ENCODE data around the gene TSPAN18.

The TSPAN18 gene

DNA sequence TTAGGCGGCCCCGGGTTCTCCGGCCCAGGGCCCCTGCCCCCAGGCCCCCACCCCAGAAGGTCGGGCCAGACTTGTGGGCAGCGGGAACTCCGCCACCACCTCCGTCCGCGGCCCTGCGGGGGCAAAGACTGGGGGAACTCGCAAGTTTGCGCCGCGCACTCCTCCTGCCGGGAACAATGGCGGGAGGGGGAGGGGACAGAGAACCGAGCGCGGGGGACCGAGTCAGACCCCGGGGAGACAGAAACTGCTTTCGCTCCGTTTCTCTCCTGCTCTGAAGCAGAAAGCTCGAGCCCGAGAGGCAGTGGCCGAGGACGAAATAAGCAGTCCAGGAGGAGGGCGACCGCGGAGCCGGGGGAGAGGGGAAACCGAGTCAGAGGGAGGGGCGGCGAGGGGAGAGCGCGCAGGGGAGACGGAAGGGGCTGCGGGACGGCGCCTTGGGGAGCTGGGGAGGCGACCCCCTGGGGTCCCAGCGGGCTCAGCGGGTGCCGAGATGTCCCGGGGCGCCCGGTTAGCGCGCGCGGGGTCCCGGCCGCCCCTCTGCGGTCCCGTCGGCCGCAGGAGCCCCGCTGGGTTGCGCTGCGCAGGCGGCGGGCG lies 223.4 kb downstream of the TSPAN18 start:
- peak; percentile 36 for DNase-seq

DNA sequence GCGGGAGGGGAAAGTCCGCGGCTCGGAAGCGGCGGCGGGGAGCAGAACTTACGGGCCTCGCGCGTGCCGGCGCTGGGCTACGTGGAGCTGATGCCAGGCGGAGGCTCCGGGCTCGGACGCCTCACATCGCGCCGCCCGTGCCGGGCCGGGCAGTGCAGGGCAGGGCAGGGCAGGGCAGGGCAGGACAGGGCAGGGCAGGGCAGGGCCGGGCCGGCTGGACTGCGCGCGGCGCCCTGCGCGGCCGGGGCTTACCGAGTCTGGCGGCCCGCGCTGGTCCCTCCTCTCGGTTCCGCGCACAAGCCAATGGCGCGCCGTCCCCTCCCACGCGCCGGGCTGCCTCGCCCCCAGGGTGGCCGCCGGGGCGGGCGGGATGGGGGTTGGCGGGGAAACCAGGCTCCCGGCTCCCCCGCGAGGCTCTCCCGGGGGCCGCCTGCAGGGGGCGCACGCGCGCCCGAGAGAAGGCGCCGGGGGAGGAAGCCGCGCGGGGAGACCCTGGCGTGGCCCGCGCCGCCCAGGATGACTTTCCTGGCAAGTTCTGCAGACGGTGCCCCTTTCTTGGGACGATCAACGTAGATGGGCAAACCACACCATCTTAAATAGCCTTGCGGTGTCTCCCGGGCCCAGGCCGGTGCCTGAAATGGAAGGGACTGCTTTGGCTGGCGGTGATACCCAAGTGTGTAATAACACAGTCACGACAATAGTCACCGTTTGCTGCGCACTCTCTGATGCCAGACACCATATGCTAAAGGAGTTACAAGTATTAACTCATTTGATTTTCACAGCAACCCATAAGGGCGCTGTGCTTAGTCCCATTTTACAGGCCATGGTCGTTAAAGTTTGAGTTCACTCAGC lies 224.1 kb downstream of the TSPAN18 start, which contains the start of gene TP53I11:
TP53I11 (minus strand) TSS at position 259 of the 852 bp plus-strand sequence. CDS start 12,548 bp downstream, outside the sequence.
- DNase-seq: peak; percentile 72

DNA sequence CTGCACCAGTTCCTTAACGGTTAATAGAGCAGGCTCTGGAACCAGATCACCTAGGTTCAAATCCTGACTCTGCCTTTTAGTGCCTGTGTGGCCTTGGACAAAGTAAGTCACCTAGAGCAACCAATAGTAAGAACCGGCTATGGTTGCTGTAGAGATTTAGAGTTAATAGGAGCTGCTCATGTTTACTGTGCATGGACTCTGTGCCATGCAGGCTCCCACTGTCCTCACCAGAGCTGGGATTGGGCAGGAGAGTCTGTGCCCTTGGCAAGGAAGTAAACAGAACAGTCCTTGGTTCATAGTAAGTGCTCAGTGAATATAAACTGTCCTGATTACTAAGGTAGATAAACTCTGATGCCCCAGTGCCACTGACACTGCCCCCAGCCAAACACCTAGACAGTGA lies 225.3 kb downstream of the TSPAN18 start:
- no peak for DNase-seq

DNA sequence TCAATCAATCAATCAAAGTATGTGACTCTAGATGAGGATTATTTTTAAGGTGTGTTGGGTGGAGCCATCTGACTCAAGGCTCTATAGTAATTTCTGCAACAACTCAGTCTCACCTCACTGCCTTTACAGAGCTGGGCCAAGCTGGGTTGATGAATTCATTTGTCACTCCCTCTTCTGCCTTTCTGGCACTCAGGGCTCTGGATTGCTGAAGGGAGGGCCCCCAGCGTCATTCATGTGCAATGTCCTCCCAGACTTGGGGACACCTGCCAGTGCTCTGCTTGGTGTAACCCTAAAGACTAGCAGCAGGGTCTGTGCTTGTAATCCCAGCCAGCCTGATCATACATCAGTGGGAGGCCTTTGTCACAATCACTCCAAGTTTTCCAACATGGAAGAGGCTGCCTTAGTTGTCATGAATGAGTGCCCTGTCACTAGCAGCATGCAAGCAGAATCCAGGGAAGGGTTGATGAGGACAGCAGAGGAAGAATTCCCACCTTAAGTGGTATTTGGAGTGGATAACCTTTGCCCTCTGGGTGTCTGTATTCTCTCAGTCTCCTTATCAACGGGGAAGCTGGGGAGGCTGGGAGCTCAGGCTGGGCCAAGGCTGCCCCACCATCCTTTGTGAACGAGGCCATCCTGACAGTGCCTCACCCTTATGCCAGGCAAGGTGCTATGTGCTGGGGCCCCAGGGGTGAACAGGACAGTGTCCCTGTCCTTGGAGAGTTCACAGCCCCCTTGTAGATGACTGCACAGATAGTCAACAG lies 225.9 kb downstream of the TSPAN18 start:
- DNase-seq: no peak

DNA sequence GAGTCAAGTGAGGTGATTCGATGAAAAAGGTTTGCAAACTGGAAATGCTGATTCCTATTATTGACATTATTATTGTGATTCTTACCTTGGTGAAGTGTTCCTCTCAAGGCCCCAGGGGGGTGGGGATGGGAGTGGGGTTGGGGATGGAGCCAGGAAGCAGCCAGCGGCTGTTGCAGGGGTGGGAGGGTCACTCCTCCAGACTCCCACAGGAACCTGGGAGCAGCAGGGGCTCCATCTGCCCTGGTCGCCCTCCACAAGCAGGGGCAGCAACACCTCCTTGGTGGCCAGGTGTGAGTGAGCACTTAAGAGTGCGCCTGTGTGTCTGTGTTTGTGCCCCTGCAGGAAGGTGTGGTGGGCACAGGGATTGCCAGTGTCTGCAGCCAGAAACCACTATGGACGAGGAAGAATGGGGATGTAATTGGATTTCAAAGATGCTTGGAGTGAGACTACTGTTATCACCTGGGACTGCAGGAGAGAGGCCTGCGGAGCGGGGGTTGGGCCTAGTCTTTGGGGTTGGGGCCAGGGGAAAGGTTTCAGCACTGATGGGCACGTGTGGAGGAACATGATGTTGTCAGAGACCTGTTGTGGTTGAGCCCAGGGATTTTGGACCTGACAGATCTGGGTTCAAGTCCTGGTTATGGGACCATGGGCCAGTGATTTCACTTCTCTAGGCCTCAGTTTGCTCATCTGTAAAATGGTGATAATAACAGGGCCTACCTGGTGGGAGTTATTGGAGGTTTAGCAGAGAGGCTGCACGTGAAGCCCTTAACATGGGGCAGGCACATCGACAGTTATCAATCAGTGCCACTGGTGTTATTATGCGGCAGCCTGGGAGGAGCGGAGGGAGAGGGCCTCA lies 227.5 kb downstream of the TSPAN18 start:
- DNase-seq: no peak

DNA sequence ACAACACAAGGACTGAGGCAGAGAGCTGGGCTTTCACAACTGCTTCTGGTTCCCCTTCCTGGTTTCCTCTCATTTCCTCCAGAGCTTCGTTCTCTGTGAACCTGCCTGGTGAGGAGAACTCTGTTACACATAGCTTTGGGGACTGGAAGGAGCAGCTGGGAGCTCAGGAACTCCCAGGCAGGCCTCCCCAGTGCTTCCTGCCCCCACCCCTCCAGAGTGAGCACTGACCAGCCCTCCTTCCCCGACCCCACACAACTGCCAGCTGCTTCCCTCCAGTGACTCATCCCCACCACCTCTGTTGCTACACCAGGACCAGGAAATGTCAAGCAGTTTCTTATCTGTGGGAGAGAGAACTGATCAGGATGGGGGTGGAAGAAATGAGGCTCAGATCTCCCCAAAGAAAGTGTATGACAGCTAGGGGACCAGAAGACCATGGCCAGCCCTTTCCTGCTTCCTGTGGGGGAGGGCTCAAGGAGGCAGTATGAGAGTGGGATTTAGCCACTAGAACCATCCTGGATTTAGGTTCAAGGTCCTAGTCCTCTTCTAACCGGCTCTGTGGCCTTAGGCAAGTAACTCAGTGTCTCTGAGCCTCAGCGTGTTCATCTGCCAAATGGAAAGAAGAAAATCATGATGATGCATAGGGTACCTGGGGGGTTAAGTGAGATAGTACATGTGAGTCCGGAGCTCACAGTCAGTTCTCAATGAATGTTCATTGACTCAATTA lies 228.4 kb downstream of the TSPAN18 start:
- DNase-seq: no peak

DNA sequence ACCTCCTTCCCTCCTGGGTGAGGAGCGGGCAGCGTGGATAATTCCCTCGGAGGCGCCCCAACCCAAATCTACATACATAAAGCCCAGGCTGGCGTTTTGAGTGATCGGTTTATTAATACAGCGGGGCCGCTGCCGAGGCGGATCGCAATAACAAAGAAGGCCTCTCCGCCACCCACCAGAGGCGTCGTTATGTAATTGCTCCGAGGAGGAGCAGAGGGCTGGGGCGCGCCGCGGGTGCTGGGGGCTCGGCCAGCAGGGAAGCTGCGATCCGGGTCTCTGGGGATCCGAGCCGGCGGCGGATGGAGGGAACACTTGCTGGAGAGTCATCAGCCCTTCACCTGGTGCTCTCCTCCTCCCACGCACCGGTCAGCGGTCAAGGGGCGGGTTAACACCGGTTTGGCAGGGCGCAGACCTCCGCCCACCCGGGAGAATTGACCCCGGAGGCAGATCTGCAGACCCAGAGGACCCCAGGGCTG lies 230.3 kb downstream of the TSPAN18 start:
- DNase-seq: no peak

DNA sequence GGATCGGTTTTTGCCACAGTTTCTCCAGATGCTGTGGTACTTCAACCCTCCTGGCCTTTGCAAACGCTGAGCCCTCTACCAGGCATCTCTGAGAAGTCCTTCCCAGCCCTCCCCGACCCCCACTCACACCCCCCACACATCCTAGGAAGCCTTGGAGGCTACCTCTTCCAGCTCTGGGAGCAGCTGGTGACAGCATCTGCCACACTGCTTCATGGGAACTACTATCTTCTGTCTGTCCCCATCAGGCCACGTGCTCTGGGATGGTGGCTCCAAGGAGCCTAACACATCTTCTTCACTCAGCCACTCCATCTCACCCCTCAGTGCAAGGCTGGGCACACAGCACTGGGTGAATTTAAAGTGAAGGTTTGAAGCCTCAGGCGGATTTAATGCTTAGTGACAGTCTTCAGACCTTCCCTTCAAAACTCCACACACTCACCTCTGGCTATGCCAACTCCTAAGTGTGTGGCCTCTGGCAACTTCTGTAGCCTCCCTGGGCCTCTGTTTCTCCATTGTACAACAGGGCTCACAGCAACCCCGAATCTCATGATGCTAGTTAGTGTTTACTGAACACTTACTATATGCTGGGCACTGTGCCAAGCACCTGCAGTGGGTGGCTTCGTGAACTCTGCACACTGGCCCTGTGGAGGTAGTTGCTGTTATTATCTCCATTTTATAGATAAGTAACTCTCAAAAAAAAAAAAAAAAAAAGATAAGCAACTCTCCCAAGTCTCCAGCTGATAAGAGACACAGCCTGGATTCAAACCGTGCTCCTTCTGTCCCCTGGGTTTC lies 231.2 kb downstream of the TSPAN18 start:
- no peak for DNase-seq

DNA sequence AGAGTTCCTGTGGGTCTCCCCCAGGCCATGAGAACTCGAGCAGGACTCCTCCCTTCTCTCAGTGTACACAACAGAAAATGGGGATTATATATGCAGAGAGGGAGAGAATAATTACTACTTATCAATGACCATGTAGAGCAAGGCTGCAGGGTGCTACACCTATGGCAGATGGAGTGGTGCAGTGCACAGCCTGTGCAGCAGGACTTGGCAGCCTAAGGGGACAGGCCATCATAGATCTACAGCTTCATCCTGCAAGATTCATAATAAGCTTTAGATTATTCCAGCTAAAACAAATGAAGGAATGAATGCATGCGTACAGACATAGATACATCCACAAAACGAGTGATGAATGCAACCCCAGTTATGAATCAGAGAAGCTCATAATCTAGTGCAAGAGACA lies 232.3 kb downstream of the TSPAN18 start:
- no peak for DNase-seq

DNA sequence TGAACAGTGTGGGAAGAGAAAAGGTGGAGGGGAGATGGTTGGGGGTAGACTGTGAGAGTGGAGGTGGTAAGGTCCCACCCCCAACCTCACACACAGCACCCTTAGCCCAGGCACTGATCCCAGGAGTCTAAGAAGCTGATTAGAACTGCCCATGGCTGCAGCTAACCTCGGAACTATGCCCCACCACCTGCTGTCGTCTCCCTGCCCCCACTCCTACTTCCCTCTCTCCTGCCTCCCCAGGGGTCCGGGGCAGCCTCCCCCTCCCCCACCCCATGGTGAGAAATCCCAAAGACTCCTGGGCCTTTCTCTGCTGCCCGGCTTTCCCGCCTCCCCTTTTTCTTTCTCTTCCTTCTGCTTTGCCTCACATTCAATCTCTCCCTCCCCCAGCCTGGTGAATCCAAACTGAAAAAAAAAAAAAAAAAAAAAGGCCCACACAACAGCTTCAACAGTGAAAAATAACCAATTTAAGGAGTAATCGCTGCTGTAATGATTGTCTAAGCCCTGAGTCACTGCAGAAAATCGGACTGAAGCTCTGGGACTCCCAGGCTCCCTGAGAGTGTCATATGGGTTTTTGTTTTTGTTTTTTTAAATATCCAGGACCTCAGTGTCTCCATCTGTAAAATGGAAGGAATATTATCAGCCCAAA lies 233.6 kb downstream of the TSPAN18 start:
- no peak for DNase-seq

DNA sequence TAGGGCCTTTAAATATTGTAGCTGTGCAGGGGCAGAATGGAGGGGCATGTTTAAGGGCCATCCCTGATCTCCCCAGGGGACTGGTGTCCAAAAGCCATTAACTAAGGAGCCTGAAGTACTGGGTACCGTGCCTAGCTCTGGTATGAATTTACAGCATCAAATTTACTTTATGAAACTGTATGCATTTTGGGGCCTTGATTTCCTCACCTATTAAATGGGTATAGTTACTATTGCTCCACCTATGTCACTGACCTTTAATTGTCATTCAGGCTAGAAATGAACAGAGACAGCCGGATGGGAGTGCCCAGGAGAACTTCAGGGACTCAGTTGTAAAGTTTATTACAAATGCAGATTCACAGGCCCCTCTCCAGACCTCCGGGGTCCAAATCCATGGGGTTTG lies 235.7 kb downstream of the TSPAN18 start:
- DNase-seq: no peak

DNA sequence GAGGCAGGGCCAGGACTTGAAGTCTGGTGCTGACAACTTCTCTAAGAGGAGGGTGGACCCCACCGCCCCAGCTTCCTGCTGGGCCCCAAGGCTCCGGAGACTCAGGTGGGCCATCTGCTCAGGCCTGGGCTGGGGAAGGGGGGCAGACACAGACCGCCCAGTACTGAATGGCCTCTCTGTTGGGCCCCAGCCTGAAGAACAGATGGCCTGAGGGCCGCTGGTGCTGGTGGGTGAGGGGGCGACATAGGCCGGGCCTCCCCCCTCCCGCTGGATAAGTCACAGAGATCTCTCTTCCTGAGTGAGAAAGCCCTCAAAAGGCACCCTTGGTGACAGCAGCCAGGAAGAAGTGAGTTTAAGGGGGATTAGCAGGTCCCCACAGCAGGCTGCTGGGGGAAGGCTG lies 236.4 kb downstream of the TSPAN18 start:
- DNase-seq: no peak

DNA sequence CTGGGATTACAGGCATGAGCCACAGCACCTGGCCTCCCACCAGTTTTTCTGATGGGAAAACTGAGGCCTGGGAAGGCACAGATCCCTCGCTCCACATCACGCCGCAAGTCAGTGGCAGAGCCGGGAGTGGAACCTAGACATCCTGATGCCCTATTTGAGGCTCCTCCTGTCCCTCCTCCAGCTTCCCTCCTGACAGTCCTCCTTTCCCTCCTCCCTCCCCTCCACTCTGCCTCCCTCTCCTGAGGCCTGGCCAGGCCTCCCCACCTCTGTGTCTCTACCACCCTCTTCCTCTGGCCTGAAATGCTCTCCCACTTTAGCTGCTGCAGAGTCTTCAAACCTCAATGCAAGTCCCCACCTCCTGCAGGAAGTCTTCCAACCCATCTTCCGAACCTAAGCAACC lies 237.2 kb downstream of the TSPAN18 start:
- DNase-seq: no peak

DNA sequence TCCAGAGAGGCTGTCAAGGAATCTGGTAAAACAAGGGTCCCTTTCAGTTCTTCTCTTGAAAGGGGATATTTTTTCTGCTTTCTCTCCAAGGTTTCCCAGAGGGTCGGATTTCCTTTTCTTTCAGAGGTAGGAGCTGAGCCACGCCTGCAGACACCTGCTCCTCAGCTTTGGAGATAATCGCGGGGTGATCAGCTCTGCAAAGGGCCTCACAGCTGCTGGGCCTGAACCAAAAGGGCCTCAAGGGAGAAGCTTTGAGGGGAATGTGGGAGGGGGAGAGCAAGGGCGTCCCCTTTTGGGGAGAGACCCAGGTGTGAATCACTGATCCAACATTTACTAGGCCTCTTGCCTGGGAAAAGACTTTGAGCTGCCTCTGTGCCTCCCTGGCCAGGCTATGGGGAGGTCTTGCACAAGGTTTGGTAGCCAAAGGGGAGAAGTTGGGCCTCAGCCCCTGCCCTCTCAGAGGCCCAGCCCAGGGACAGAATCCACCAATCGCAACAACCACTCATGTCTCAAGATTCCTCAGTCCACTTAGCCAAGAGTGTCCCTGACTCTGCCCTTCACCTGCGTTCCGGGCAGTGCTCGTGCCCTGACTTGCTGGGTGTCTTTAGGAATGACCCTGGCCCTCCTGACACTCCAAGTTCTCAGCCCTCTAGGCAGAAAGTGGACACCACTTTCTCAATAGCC lies 237.9 kb downstream of the TSPAN18 start:
- no peak for DNase-seq

DNA sequence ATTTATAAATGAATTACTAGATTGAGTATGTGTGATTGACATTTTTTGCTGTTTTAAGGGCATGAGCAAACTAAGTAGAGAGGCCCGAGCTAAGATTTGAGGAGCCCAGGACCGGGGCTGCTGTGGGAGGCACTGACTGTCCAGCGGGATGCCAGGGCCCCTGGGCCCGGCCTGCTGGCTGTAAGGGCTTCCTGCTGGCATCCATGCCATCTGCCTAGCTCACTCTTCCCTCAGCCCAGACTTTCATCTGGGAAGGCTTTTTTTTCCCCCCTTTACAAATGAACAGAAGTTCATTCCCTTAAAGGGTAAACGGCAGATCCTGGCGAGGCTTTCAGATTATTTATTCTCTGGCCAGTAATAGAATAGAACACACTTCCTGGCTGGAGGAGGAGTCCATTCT lies 239.9 kb downstream of the TSPAN18 start:
- DNase-seq: no peak

DNA sequence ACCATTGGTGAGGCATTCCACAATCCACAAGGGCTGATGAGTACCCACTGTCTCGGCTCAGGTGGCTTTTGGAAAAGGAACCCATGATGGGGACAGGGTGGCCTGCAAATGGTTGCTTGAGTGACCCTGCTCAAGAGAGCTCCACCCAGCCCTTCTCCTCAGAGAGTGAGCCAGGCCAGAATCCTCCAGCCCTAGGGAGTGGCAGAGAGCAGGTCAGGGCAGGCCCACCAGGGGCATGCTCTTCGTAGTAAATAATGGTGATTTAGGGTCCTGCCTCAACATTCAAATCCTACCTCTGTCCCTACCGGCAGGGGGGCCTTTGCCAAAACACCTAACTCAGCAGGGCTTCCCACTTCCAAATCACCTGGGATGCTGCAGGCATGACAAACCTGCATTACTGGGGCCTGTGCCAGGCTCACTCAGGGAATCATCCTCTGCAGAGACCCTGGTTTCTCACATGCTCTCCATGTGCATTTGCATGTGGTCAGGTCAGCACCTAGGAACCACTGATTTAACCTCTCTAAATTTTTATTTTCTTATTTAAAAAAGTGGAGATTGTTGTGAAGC lies 241.3 kb downstream of the TSPAN18 start:
- no peak for DNase-seq

DNA sequence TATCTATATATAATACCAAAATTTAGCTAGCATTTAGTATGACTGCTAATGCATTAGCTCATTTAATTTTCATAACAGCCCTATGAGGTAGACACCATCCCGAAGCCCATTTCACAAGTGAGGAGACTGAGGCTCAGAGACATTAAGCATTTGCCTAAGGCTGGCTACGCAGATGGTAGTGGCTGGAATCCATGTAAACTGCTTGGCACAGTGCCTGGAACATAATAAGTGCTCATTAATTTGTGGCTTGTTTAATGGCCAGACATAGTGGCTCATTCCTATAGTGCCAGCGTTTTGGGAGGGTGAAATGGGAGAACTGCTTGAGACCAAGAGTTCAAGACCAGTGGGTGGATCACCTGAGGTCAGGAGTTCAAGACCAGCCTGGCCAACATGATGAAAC lies 241.7 kb downstream of the TSPAN18 start:
- no peak for DNase-seq

DNA sequence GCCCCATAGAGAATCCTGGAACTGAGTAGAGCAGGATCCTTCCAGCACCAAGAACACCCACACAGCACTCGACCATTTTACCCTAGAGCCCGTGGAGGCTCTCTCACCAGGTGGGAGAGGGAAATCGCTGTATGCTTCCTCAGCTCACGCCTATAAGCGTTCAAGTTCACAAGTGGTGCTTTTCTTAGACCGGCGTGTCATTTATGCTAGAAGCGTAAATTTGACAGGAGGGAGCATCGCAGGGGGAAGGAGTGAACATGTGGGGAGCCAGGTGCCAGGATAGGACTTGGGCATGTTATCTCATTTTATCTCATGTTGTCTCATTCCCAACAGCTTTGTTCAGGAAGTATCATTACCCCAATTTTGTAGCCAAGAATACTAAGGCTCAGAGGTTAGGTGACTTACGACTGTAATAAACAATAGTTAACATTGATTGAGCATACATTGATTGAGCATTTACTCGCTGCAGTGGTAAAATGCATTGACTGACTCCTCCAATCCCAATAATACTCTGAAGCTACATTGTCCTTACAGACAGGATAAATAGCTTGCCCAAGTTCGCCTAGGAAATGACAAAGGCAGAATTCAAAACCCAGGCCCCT lies 243.0 kb downstream of the TSPAN18 start:
- DNase-seq: no peak

DNA sequence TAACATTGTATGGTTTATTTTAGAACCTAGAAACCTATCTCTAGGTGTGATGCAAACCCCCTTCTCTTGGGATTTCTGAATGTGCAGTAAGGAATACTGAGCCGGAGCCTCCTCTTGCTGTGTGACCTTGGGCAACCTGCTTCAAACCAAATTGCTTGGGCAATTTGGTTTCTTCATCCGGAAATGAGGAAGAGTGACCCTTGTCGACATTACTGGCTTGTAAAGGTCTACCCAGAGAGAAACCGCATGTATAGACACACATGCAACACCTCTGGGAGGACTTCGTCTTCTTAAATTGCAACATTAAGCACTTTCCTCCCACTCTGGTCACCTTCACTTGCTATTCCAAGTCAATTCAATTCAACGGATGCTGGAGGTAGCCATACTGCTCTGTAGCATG lies 243.5 kb downstream of the TSPAN18 start:
- no peak for DNase-seq

Measured in activated CD8-positive, alpha-beta memory T cell treated with anti-CD3 and anti-CD28 coated beads, Interleukin-2, amount 50 U/mL, for 4 hours (primary cell).